Measurements from ENCODE around the gene MAP1LC3B.
"Not testable (repeated sequence)": the region's sequence is repeated elsewhere in the genome, so short reads cannot be mapped to it uniquely, and the experiment has no call there.

The MAP1LC3B gene

GRCh38 chr16:87360862-87361610, 31.1 kb upstream of the MAP1LC3B start:
- no peak for TF ChIP-seq CTCF (conservative IDR thresholded peaks at IDR 0.05; ENCODE audit: low read length)
- no peak overlapping the region for H3K4me3 ChIP-seq (ENCODE audit: low read length)
- DNase-seq (ENCODE audit: low read depth): no peak

GRCh38 chr16:87361916-87362619, 30.1 kb upstream of the MAP1LC3B start:
- no peak for TF ChIP-seq CTCF (conservative IDR thresholded peaks at IDR 0.05; ENCODE audit: low read length)
- no peak overlapping the region for H3K4me3 ChIP-seq (ENCODE audit: low read length)
- DNase-seq (ENCODE audit: low read depth): no peak

DNA sequence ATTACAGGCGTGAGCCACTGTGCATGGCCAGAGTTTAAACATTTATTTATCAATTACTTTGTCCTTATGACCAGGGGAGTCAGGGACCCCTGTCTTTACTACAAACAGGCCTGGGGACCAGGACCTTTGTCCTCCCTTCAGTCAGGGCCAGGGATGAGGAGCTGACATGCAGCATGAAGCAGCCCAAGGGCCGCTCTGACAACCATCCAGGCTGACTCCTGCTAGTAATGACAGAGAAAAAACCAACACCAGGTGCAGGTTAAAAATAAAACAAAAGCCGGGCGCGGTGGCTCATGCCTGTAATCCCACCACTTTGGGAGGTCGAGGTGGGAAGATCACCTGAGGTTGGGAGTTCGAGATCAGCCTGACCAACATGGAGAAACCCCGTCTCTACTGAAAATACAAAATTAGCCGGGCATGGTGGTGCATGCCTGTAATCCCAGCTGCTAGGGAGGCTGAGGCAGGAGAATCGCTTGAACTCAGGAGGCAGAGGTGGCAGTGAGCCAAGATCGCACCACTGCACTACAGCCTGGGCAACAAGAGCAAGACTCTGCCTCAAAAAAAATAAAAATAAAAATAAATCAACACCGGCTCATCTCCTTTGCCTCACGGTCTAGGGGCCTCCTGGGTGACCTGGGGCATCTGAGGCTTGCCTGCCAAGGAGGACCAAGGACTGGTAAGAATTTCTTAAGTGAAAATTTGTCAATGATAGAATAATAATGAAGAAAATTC, 29.1 kb upstream of the MAP1LC3B start:
- not testable (repeated sequence) for DNase-seq (ENCODE audit: low read depth); H3K4me3 ChIP-seq (ENCODE audit: low read length)

- H3K4me3 ChIP-seq (ENCODE audit: low read length): no peak overlapping the region
- no peak for TF ChIP-seq CTCF (conservative IDR thresholded peaks at IDR 0.05; ENCODE audit: low read length)
- no peak for DNase-seq (ENCODE audit: low read depth)
These were observed 28.2 kb upstream of the MAP1LC3B start for GRCh38 chr16:87363771-87364455.

DNA sequence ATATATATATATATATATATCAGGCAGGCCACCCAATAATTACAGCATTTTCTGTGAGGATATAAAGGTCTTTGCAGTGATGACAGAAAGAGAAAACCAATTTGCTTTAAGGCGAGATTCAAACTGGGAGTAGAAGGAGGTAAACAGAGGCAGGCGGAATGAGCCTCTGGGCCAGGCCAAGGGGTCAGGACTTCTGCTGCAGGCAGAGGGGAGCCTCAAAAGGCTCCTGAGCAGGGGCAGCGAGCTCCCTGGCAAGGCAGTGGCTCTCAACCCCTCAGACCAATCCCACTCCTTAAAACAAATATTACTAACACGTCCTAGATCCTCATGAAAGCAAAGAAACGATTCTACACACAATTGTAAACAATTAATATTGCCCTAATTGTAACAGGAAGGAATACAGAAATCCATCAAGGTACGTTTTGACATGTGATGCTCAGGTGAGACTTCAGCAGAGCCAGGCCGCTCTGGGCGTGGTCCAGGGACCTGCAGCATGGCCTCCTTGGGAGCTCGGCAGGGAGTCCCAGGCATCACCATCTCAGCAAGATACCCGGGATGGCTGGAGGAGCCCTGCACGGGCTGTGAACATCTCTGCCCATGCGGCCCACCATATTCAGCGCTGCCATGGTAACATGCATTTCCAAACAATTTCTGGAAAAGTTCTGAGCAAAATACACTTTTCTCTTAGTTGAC, 27.0 kb upstream of the MAP1LC3B start:
- no peak for DNase-seq (ENCODE audit: low read depth)
- TF ChIP-seq CTCF (conservative IDR thresholded peaks at IDR 0.05; ENCODE audit: low read length): no peak
- no peak overlapping the region for H3K4me3 ChIP-seq (ENCODE audit: low read length)

- DNase-seq (ENCODE audit: low read depth): no peak
- no peak for TF ChIP-seq CTCF (conservative IDR thresholded peaks at IDR 0.05; ENCODE audit: low read length)
- H3K4me3 ChIP-seq (ENCODE audit: low read length): no peak overlapping the region
These were observed 25.8 kb upstream of the MAP1LC3B start for GRCh38 chr16:87366288-87366687.

DNA sequence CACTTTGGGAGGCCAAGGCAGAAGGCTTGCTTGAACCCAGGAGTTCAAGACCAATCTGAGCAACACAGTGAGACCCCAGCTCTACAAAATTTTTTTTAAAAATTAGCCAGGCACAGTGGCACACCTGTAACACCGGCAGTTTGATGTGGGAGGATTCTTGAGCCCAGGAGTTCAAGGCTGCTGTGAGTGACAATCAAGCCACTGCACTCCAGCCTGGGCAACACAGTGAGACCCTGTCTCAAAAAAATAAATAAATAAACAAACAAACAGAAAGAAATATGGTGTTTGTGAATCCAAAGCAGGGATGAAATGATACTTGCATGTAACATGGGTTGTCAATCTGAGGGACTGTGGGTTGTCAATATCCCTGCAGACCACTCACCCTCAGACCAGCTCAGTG, 25.2 kb upstream of the MAP1LC3B start:
- no peak overlapping the region for H3K4me3 ChIP-seq (ENCODE audit: low read length)
- DNase-seq (ENCODE audit: low read depth): no peak
- no peak for TF ChIP-seq CTCF (conservative IDR thresholded peaks at IDR 0.05; ENCODE audit: low read length)

Data from AG10803 (cell line).